HG03175 (cell line): ENCODE results near the gene GPBP1L1.
"Not testable (repeated sequence)": the region's sequence is repeated elsewhere in the genome, so short reads cannot be mapped to it uniquely, and the experiment has no call there.

Experiments
- ATAC-seq: cut with Tn5 transposase; IDR thresholded peaks from one replicate; pipeline ENCODE4 v1.9.1; 2021; ENCODE audit warnings: mild to moderate bottlenecking, moderate library complexity; ENCODE audit not compliant: unreplicated experiment

Gene GPBP1L1

GRCh38 chr1:45596765-45597164 is 89.6 kb downstream of the GPBP1L1 start:
- not testable (repeated sequence) for ATAC-seq

GRCh38 chr1:45594412-45594811 is 91.9 kb downstream of the GPBP1L1 start:
- no peak for ATAC-seq

GRCh38 chr1:45589861-45590260 is 96.5 kb downstream of the GPBP1L1 start:
- no peak for ATAC-seq

- no peak for ATAC-seq
Measured at GRCh38 chr1:45586769-45587168, 99.6 kb downstream of the GPBP1L1 start.

GRCh38 chr1:45585496-45586075 is 100.7 kb downstream of the GPBP1L1 start:
- ATAC-seq, result no peak

GRCh38 chr1:45585110-45585426 is 101.3 kb downstream of the GPBP1L1 start:
- ATAC-seq, result no peak

GRCh38 chr1:45584351-45585109 is 101.8 kb downstream of the GPBP1L1 start:
- ATAC-seq, result peak; percentile 29

- peak; percentile 47 for ATAC-seq
Measured at GRCh38 chr1:45583666-45584350, 102.5 kb downstream of the GPBP1L1 start, which contains the start of gene NASP. Gene NASP, plus strand, starts transcription at chr1:45584041. Its CDS starts 106 bp downstream, at chr1:45584147.

GRCh38 chr1:45583264-45583665 is 103.1 kb downstream of the GPBP1L1 start:
- peak; percentile 77 for ATAC-seq
